Liver (tissue), 9 donors: Measurements from ENCODE around the gene WNT4. TPM values are rescaled to one million over a fixed set of nuclear protein-coding genes. Genes with fewer than 3 reads are reported as not detected.

Experiments
- DNase-seq: peaks from one replicate; pipeline ENCODE4 v3.0.0-alpha.2; 2017; ENCODE audit warnings: low spot score
- H3K27ac ChIP-seq, 2 donors: one replicate each; pipeline ENCODE4 v1.7.0; 2013; ENCODE audit warnings: inconsistent platforms in 2 of 2, low read length in 2 of 2, control low read depth in 1 of 2, low read depth in 1 of 2, mild to moderate bottlenecking in 1 of 2
- H3K27me3 ChIP-seq, 4 donors: one replicate each; pipeline versions ENCODE4 v1.6.1 to v1.7.0; 2013; ENCODE audit warnings: low read length in 3 of 4, inconsistent platforms in 1 of 4, mild to moderate bottlenecking in 1 of 4, moderate library complexity in 1 of 4; ENCODE audit not compliant: control insufficient read depth in 4 of 4, insufficient read depth in 4 of 4
- H3K36me3 ChIP-seq, 4 donors: one replicate each; pipeline versions ENCODE4 v1.6.1 to v1.7.0; 2013; ENCODE audit warnings: low read length in 3 of 4, mild to moderate bottlenecking in 3 of 4, low read depth in 1 of 4, moderate library complexity in 1 of 4; ENCODE audit not compliant: control insufficient read depth in 4 of 4, insufficient read depth in 3 of 4
- H3K4me1 ChIP-seq, 4 donors: one replicate each; pipeline versions ENCODE4 v1.6.1 to v1.7.0; 2013; ENCODE audit warnings: low read length in 3 of 4, mild to moderate bottlenecking in 3 of 4, moderate library complexity in 1 of 4; ENCODE audit not compliant: control insufficient read depth in 4 of 4, insufficient read depth in 4 of 4
- H3K4me3 ChIP-seq, 3 donors: one replicate each; pipeline versions ENCODE4 v1.6.1 to v1.7.0; 2013; ENCODE audit warnings: low read length in 3 of 3, control low read depth in 1 of 3, low read depth in 1 of 3, mild to moderate bottlenecking in 1 of 3
- H3K9ac ChIP-seq, 2 donors: one replicate each; pipeline ENCODE4 v1.7.0; 2013; ENCODE audit warnings: low read length in 2 of 2, mild to moderate bottlenecking in 2 of 2, moderate library complexity in 2 of 2, control low read depth in 1 of 2, low read depth in 1 of 2
- H3K9me3 ChIP-seq, 4 donors: one replicate each; pipeline versions ENCODE4 v1.6.1 to v1.7.0; 2013; ENCODE audit warnings: low read length in 3 of 4; ENCODE audit not compliant: control insufficient read depth in 4 of 4
- EGR1 ChIP-seq, 2 donors: IDR thresholded peaks; 2 replicates each; pipeline ENCODE4 v1.6.1; 2016 to 2018; ENCODE audit warnings: antibody characterized with exemption in 2 of 2, low read depth in 2 of 2
- FOXA1 ChIP-seq: IDR thresholded peaks from 2 replicates; pipeline ENCODE4 v1.6.1; 2016; ENCODE audit warnings: antibody characterized with exemption
- FOXA2 ChIP-seq: IDR thresholded peaks from 2 replicates; pipeline ENCODE4 v1.6.1; 2016; ENCODE audit warnings: antibody characterized with exemption
- GABPA ChIP-seq, 2 donors: IDR thresholded peaks in 1 of 2; conservative IDR thresholded peaks in 1 of 2; 2 replicates each; pipeline ENCODE4 v1.6.1; 2016; ENCODE audit warnings: antibody characterized with exemption in 2 of 2, mild to moderate bottlenecking in 1 of 2, moderate library complexity in 1 of 2
- HNF4A ChIP-seq, 2 donors: conservative IDR thresholded peaks; 2 replicates each; pipeline ENCODE4 v1.6.1; 2016; ENCODE audit warnings: antibody characterized with exemption in 2 of 2, mild to moderate bottlenecking in 2 of 2
- HNF4G ChIP-seq: IDR thresholded peaks from 2 replicates; pipeline ENCODE4 v1.6.1; 2016; ENCODE audit warnings: antibody characterized with exemption
- JUND ChIP-seq, 2 donors: IDR thresholded peaks; 2 replicates each; pipeline ENCODE4 v1.6.1; 2016; ENCODE audit warnings: antibody characterized with exemption in 2 of 2
- NR2F2 ChIP-seq: IDR thresholded peaks from 2 replicates; pipeline ENCODE4 v1.6.1; 2016; ENCODE audit warnings: antibody characterized with exemption
- RAD21 ChIP-seq, 2 donors: IDR thresholded peaks; 2 replicates each; pipeline ENCODE4 v1.6.1; 2016; ENCODE audit warnings: antibody characterized with exemption in 2 of 2, mild to moderate bottlenecking in 2 of 2
- RXRA ChIP-seq, 2 donors: IDR thresholded peaks; 2 replicates each; pipeline ENCODE4 v1.6.1; 2017 to 2018; ENCODE audit warnings: antibody characterized with exemption in 2 of 2, mild to moderate bottlenecking in 1 of 2
- SP1 ChIP-seq: IDR thresholded peaks from 2 replicates; pipeline ENCODE4 v1.6.1; 2018; ENCODE audit warnings: antibody characterized with exemption, mild to moderate bottlenecking
- TAF1 ChIP-seq: conservative IDR thresholded peaks from 2 replicates; pipeline ENCODE4 v1.6.1; 2016; ENCODE audit warnings: antibody characterized with exemption, mild to moderate bottlenecking
- YY1 ChIP-seq: IDR thresholded peaks from 2 replicates; pipeline ENCODE4 v1.6.1; 2016; ENCODE audit warnings: antibody characterized with exemption, mild to moderate bottlenecking
- WGBS: extraction: QIAGEN DNeasy Blood & Tissue Kit; methylation state at CpG from one replicate; pipeline ENCODE4 v1.1.7; 2013; 5-methylcytosine and 5-hydroxymethylcytosine counted together
- polyA plus RNA-seq, 2 donors: library from polyadenylated mRNA; stranded (reverse) in 1 of 2; unstranded in 1 of 2; fragments of 200-250 nt in 1 of 2; fragments of >200 nt in 1 of 2; fragmentation: Nextera tagmentation in 1 of 2; extraction: Ambion mirVana in 1 of 2; gene quantifications; one replicate each; pipeline versions ENCODE4 v1.2.1 to v1.2.3, GENCODE V29; 2013 to 2015
- total RNA-seq, 2 donors: library from RNA; depleted of rRNA; stranded (reverse); fragments of >200 nt; gene quantifications; one replicate each; pipeline ENCODE4 v1.2.3, GENCODE V29; 2014
- TF ChIP-seq, protein P1 (sequence below): IDR thresholded peaks from 2 replicates; pipeline ENCODE4 v1.6.1; 2016; ENCODE audit warnings: antibody characterized with exemption
- TF ChIP-seq, protein P2 (sequence below): IDR thresholded peaks from 2 replicates; pipeline ENCODE4 v1.6.1; 2016; ENCODE audit warnings: antibody characterized with exemption, mild to moderate bottlenecking
- TF ChIP-seq, protein P3 (sequence below): fragments of 150-350 bp; IDR thresholded peaks from 2 replicates; pipeline ENCODE4 v1.5.1; 2017; ENCODE audit warnings: improper control_type of control experiment, low read depth, low read length; ENCODE audit not compliant: missing input control
- TF ChIP-seq, protein P4 (sequence below): IDR thresholded peaks from 2 replicates; pipeline ENCODE4 v1.6.1; 2016; ENCODE audit warnings: antibody characterized with exemption
- TF ChIP-seq, protein P5 (sequence below): IDR thresholded peaks from 2 replicates; pipeline ENCODE4 v1.6.1; 2016; ENCODE audit warnings: antibody characterized with exemption
- donor health status: healthy.
- donor health status: healthy.
- donor health status: healthy.
- donor health status: healthy.
- donor health status: healthy.

WNT4 gene
- total and polyA plus RNA-seq, 4 donors: under 0.01 to 0.09 TPM; not detected in 2

DNA sequence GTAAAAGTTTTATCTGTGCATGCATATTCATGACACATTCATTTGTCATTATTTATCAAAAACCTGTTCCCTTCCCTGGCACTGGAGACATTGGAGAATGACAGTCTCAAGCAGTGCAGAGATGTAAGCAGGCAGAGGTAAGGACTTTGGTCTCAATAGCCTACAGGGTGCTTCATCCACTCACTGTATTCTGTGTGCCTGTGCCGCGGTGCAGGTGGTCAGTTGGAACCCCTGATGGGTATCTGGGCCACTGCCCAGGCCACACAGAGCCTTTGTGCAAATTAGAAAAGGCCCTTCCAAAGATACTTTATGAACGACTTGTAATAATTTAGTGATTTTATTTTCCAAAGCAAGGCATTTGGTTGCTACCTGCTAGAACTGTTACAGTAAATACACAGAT is 46.4 kb downstream of the WNT4 start:
- Histone ChIP-seq H3K27ac (no peak overlapping the region), H3K9me3 (no peaks in the 10 kb centered on the region), H3K36me3 (peaks cover 10 to 24% (median 23%) of the 10 kb centered on the region in 4 donors), H3K9ac (no peak overlapping the region), H3K4me1 (no peaks in the 10 kb centered on the region), H3K27me3 (no peaks in the 10 kb centered on the region), H3K4me3 (no peak overlapping the region)
- DNase-seq: no peak
- TF ChIP-seq, protein P1, sequence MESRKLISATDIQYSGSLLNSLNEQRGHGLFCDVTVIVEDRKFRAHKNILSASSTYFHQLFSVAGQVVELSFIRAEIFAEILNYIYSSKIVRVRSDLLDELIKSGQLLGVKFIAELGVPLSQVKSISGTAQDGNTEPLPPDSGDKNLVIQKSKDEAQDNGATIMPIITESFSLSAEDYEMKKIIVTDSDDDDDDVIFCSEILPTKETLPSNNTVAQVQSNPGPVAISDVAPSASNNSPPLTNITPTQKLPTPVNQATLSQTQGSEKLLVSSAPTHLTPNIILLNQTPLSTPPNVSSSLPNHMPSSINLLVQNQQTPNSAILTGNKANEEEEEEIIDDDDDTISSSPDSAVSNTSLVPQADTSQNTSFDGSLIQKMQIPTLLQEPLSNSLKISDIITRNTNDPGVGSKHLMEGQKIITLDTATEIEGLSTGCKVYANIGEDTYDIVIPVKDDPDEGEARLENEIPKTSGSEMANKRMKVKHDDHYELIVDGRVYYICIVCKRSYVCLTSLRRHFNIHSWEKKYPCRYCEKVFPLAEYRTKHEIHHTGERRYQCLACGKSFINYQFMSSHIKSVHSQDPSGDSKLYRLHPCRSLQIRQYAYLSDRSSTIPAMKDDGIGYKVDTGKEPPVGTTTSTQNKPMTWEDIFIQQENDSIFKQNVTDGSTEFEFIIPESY: no peak
- TF ChIP-seq FOXA2: no peak
- TF ChIP-seq SP1: no peak
- TF ChIP-seq RXRA (IDR thresholded peaks at IDR 0.05): no peak
- TF ChIP-seq JUND (IDR thresholded peaks at IDR 0.05): no peak
- TF ChIP-seq HNF4A (conservative IDR thresholded peaks at IDR 0.05): no peak
- TF ChIP-seq, protein P2, sequence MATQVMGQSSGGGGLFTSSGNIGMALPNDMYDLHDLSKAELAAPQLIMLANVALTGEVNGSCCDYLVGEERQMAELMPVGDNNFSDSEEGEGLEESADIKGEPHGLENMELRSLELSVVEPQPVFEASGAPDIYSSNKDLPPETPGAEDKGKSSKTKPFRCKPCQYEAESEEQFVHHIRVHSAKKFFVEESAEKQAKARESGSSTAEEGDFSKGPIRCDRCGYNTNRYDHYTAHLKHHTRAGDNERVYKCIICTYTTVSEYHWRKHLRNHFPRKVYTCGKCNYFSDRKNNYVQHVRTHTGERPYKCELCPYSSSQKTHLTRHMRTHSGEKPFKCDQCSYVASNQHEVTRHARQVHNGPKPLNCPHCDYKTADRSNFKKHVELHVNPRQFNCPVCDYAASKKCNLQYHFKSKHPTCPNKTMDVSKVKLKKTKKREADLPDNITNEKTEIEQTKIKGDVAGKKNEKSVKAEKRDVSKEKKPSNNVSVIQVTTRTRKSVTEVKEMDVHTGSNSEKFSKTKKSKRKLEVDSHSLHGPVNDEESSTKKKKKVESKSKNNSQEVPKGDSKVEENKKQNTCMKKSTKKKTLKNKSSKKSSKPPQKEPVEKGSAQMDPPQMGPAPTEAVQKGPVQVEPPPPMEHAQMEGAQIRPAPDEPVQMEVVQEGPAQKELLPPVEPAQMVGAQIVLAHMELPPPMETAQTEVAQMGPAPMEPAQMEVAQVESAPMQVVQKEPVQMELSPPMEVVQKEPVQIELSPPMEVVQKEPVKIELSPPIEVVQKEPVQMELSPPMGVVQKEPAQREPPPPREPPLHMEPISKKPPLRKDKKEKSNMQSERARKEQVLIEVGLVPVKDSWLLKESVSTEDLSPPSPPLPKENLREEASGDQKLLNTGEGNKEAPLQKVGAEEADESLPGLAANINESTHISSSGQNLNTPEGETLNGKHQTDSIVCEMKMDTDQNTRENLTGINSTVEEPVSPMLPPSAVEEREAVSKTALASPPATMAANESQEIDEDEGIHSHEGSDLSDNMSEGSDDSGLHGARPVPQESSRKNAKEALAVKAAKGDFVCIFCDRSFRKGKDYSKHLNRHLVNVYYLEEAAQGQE: no peak
- no peak for TF ChIP-seq NR2F2
- TF ChIP-seq YY1: no peak
- TF ChIP-seq, protein P3, sequence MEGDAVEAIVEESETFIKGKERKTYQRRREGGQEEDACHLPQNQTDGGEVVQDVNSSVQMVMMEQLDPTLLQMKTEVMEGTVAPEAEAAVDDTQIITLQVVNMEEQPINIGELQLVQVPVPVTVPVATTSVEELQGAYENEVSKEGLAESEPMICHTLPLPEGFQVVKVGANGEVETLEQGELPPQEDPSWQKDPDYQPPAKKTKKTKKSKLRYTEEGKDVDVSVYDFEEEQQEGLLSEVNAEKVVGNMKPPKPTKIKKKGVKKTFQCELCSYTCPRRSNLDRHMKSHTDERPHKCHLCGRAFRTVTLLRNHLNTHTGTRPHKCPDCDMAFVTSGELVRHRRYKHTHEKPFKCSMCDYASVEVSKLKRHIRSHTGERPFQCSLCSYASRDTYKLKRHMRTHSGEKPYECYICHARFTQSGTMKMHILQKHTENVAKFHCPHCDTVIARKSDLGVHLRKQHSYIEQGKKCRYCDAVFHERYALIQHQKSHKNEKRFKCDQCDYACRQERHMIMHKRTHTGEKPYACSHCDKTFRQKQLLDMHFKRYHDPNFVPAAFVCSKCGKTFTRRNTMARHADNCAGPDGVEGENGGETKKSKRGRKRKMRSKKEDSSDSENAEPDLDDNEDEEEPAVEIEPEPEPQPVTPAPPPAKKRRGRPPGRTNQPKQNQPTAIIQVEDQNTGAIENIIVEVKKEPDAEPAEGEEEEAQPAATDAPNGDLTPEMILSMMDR: no peak
- TF ChIP-seq, protein P4, sequence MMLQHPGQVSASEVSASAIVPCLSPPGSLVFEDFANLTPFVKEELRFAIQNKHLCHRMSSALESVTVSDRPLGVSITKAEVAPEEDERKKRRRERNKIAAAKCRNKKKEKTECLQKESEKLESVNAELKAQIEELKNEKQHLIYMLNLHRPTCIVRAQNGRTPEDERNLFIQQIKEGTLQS: no peak
- TF ChIP-seq, protein P5, sequence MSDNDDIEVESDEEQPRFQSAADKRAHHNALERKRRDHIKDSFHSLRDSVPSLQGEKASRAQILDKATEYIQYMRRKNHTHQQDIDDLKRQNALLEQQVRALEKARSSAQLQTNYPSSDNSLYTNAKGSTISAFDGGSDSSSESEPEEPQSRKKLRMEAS: no peak
- TF ChIP-seq TAF1: no peak
- no peak for TF ChIP-seq FOXA1
- TF ChIP-seq RAD21 (IDR thresholded peaks at IDR 0.05): no peak
- TF ChIP-seq HNF4G: no peak
- no peak for TF ChIP-seq EGR1 (IDR thresholded peaks at IDR 0.05; ENCODE audit: low read depth in 2 of 2)
- TF ChIP-seq GABPA (IDR thresholded peaks at IDR 0.05 in 1 of 2, conservative IDR thresholded peaks at IDR 0.05 in 1 of 2): no peak
- 95% methylated on average over 3 of the region's 3 CpGs for WGBS
